Left lobe of liver (tissue), 1 donor: ENCODE results near the gene REEP1. TPM values are rescaled to one million over a fixed set of nuclear protein-coding genes. Genes with fewer than 3 reads are reported as not detected.

Experiments used
- total RNA-seq: library from RNA; stranded (reverse); gene quantifications from one replicate; pipeline ENCODE4 v1.2.1, GENCODE V29; 2021
- donor health status: DM: no; HTN: yes; CAD: no.

Gene REEP1
- total RNA-seq, 1 donor from 2014 or later, result 0.50 TPM

Other genes starting within 250 kb of the REEP1 start
- 12.1 TPM for gene POLR1A, start 231.7 kb downstream of the REEP1 start, total RNA-seq
- 44.9 TPM for gene PTCD3, start 231.4 kb downstream of the REEP1 start, total RNA-seq
- 50.1 TPM for gene IMMT, start 142.2 kb downstream of the REEP1 start, total RNA-seq
- gene MRPL35, start 138.2 kb downstream of the REEP1 start, total RNA-seq, result 23.1 TPM
- 12.9 TPM for gene KDM3A, start 103.7 kb upstream of the REEP1 start, total RNA-seq
- gene CHMP3, start 225.8 kb upstream of the REEP1 start, total RNA-seq, result 22.0 TPM